Endometrium (tissue), 2 donors: ENCODE results near the gene ADGRB3.

Experiments
- FAIRE-seq: peaks from 2 replicates; lab custom pipeline; 2012; peaks lifted over from hg19 to GRCh38; lab: Jason Lieb, UNC
- donor health status: control.
- donor health status: control.

Gene ADGRB3

DNA sequence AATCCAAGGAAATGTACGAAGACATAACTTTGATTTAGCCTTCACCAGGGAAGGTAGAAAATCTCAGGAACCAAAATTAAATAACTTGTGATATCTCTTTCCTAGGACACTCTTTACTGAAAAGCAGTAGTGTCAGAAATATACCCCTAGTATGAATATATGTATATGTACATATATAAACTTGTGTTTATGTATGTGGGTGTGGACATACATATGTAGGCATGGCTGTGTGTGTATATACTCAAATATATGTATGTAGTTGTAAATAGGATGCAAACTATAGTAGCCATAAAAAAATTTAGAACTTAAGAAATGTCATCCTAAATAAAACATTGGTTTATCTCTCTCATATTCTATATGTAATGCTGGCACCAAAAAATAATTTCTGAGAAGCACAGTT lies 500.8 kb downstream of the ADGRB3 start:
- no peak for FAIRE-seq

- no peak for FAIRE-seq
Observed at GRCh38 chr6:69138148-69138547, 503.1 kb downstream of the ADGRB3 start.

DNA sequence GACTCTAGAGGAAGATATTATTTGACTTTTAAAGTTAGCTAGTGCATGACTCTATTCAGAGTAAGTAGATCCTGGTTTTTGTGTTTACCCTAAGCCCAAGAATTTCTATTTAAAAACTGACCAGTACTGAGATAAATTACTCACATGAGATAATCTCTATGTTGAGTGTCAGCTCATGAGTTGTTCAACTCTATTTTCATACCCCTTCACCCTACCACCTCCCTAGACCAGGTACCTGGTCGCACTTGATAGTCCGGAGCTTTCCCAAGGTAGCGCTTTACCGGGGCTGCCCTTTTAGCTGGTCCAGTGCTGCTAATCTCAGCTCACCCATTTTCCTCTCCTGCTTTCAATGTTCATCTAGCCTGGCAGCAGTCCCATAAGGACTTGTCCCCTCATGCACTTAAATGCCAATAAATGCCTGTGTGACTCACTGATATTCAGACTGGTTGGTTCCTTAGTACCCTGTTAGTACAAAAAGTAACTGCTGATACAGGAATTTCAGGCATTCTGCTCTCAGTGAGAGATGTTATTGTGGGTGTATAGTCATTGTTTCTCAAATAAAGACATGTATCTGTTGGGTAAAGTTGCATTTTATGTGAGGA lies 503.9 kb downstream of the ADGRB3 start:
- no peak for FAIRE-seq

GRCh38 chr6:69145062-69145461 lies 510.0 kb downstream of the ADGRB3 start:
- no peak for FAIRE-seq

DNA sequence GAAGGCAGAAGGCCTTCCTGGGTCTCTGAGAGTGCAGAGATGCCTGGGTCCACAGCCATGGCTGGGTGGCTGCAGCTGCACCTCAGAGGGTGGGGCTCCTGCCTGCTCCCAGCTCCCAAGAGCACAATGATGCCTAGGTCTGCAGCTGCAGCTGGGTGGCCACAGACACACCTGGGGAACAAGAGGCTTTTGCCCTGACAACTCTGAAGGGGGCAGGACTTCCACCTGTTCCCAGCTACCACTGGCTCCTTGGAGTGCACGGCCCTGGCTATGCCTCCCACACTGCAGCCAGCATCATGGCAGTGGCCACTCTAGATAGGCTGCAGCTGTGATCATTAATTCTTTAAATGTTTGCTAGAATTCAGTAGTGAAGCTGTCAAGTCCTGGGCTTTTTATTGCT lies 511.3 kb downstream of the ADGRB3 start:
- no peak for FAIRE-seq

GRCh38 chr6:69155467-69155866 lies 520.4 kb downstream of the ADGRB3 start:
- FAIRE-seq, result no peak

DNA sequence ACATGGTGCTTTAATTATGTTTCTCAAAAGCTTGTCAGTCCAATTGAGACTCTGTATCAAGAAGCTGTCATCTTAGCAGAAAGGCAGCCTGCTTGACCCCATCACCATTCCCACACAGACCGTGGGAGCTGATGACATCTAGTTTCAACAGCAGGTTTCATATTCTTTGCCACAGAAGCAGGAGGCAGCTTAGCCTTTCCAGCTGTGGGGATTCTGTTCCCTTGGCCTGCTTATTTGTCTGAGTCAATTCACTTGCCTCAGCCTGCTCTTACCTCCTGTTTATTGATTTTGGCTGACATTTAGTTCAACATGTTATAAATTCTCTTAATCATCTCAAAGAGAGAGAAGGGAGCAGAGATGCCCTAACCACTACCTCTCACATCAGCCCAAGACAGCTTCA lies 527.7 kb downstream of the ADGRB3 start:
- no peak for FAIRE-seq

GRCh38 chr6:69164564-69165229 lies 529.6 kb downstream of the ADGRB3 start:
- no peak for FAIRE-seq

DNA sequence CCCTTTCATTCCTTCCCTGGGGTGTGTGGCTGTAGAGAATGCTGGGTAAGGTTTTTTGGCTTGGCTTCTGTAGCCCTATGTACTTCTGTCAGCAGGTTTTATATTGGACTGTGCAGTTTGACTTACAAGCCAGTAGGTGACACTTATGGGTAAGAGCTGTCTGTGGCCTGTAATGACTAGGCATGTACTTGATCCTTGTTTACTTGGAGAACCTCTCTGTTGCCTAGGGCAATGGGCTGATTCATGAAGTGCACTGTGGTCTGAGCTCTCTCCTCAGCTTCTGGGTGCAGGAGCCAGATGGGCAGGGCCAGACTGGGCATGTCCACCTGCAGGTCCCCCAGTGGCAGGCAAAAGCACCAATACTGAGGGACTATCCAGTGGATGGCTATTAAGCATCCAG lies 544.6 kb downstream of the ADGRB3 start:
- no peak for FAIRE-seq

GRCh38 chr6:69180361-69181067 lies 545.4 kb downstream of the ADGRB3 start:
- no peak for FAIRE-seq

GRCh38 chr6:69181964-69182363 lies 546.9 kb downstream of the ADGRB3 start:
- FAIRE-seq, result no peak

DNA sequence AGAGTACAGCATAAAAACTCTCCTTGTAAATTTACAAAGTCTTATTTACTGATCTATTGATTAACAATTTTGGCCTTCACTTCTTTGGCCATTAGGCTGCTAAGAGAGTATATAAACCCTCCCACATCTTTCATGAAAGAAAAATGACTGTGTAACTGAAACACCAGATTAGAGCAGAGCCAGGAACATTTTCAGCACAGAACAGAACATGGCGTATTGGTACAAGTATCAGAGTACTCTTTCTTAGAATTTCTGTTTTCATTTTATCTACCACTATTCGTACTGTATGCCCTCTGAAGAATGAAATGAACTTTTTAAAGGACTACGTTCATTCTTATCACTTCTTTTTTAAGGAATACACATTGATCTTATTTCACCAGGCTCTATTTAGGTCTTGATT lies 550.2 kb downstream of the ADGRB3 start:
- FAIRE-seq, result no peak

GRCh38 chr6:69202768-69203167 lies 567.7 kb downstream of the ADGRB3 start:
- FAIRE-seq, result no peak

DNA sequence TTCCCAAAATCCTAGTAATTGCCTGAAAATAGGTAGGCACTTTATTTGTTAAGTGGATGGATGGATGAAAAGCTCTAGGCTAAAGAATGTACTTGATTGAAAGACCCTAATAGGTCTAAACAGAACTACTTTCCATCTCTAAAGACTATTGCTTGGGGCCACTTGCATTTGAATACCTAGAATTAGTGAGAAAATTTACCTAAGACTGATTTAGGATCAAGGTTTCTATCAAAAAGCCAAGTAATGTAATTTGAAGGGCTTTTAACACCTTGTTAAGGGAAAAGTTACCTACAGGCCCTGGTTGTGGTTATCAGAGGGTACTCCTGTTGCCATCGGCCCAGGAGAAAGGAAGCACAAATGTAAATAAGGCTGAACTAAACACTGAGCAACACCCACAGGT lies 581.0 kb downstream of the ADGRB3 start:
- no peak for FAIRE-seq

DNA sequence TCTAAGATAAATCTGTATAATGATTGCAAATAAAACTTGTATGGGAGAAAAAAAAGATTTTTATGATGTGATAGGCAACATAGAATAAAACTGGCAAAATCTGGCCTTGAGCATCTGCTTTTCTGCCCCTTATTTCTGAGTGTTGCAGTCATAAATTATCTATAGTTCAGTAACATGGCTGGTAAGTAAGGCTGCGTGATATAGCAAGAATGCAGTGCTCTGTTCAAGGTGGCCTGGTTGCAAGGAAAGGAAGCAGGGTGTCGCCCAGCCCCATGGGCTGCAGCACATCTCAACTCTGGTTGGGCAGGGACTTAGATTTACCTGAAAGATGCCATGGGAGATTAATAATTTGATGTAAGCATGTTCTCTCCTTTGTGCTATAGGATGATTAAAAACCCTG lies 582.3 kb downstream of the ADGRB3 start:
- no peak for FAIRE-seq

- no peak for FAIRE-seq
Observed at GRCh38 chr6:69220375-69220774, 585.3 kb downstream of the ADGRB3 start.

DNA sequence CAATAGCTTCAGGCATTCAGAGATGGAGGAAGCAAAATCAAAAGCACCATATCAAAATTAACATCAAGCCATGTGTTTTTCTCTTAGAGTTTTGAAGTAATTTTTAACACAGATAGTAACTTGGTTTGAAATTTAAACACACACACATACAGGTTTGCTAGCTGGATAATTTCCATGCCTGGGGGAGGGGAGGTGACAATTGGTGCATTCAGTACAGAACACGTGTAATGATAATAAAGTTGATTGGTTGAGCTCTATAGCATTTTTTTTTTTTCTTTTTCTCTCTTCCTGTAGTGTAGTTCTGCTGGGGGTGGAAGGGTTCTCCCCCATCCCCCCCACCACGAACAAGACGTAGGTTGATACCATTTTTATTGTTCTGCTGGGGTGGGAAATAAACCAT lies 596.9 kb downstream of the ADGRB3 start:
- FAIRE-seq, result no peak

DNA sequence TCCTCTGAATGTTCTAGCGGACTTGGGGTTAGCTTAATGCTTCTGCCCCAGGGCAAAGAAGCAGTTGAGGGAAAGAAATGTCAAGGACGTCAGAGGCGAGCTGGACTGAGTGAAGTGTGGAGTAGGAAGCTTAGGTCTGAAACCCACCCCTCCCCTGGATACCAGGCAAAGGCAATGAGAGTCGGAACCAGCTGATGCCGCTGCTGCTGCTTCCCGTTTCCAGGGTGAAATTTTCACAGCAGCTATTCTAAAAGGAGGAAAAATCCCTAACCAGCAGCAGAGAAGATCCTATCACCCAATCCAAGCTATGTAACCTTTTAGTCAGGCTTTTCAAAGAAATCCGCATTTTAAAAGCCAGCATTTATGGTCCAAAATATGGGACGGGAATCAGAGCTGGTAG lies 597.4 kb downstream of the ADGRB3 start:
- FAIRE-seq, result no peak

GRCh38 chr6:69232911-69233448 lies 597.9 kb downstream of the ADGRB3 start:
- FAIRE-seq, result peak; percentile 91

- FAIRE-seq, result no peak
Observed at GRCh38 chr6:69238067-69238466, 603.0 kb downstream of the ADGRB3 start.

GRCh38 chr6:69246983-69247382 lies 611.9 kb downstream of the ADGRB3 start:
- FAIRE-seq, result no peak

DNA sequence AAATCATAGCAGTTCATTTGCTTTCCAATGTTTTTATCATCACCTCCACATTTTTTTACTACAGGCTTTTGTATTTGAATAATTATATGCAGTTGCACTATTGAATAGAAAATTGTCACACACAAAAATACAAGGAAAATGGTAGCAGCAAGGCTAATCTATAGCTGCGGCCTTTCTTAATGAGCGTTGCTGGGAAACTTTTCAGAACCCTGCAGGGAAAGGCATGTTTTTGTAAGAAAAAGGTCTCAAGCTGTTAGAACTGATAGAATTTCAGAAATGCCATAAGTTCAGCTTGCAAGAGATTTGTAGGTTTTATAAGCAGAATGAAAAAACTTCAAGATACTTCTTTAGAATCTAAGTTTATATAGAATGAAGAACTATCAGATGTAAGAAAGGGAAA lies 625.9 kb downstream of the ADGRB3 start:
- no peak for FAIRE-seq

GRCh38 chr6:69263297-69263696 lies 628.2 kb downstream of the ADGRB3 start:
- no peak for FAIRE-seq
